H1 (cell line): ENCODE measurements around the gene LRRC30. TPM values are rescaled to one million over a fixed set of nuclear protein-coding genes. Genes with fewer than 3 reads are reported as not detected.

Experiments used
- CTCF ChIA-PET: fragments of 300-600 bp; sonication (Branson Sonifier 250); formaldehyde crosslinking; loops from one replicate; lab custom pipeline; 2021; ENCODE audit not compliant: partially characterized antibody; lab: Charles Lee
- POLR2A ChIA-PET: fragments of 300-600 bp; sonication (Branson Sonifier 250); formaldehyde crosslinking; loops from one replicate; lab custom pipeline; 2021; ENCODE audit warnings: inconsistent platforms; ENCODE audit not compliant: partially characterized antibody; lab: Charles Lee
- DNase-seq, 2 experiments: peaks; one replicate each; pipeline versions ENCODE4 v3.0.0 to v3.0.0-alpha.2; 2010 to 2022; ENCODE audit warnings: low spot score in 2 of 2, low read depth in 1 of 2, mixed read lengths in 1 of 2
- FAIRE-seq: peaks from 2 replicates; lab custom pipeline; 2011; peaks lifted over from hg19 to GRCh38; lab: Jason Lieb, UNC
- H2AFZ ChIP-seq: 2 replicates; pipeline ENCODE4 v1.8.1; 2012; ENCODE audit warnings: low read length, inconsistent platforms
- H2AK5ac ChIP-seq: 2 replicates; pipeline ENCODE4 v1.6.1; 2013; ENCODE audit warnings: low read depth, low read length
- H2BK120ac ChIP-seq: replicated peaks from 2 replicates; pipeline ENCODE3; 2013; ENCODE audit warnings: low read depth, low read length, inconsistent platforms
- H2BK12ac ChIP-seq: 2 replicates; pipeline ENCODE4 v1.6.1; 2013; ENCODE audit warnings: low read depth, low read length
- H2BK15ac ChIP-seq: 2 replicates; pipeline ENCODE4 v1.6.1; 2013; ENCODE audit warnings: low read length
- H2BK20ac ChIP-seq: 2 replicates; pipeline ENCODE4 v1.6.1; 2013; ENCODE audit warnings: low read length
- H2BK5ac ChIP-seq: 2 replicates; pipeline ENCODE4 v1.6.1; 2013; ENCODE audit warnings: low read depth, low read length
- H3K14ac ChIP-seq: 2 replicates; pipeline ENCODE4 v1.6.1; 2013; ENCODE audit warnings: inconsistent platforms; ENCODE audit not compliant: insufficient read length
- H3K18ac ChIP-seq: 2 replicates; pipeline ENCODE4 v1.6.1; 2013; ENCODE audit warnings: low read length; ENCODE audit errors: extremely low read depth
- H3K23ac ChIP-seq: 2 replicates; pipeline ENCODE4 v1.6.1; 2013; ENCODE audit warnings: inconsistent platforms; ENCODE audit not compliant: insufficient read length
- H3K23me2 ChIP-seq: 2 replicates; pipeline ENCODE4 v1.6.1; 2013; ENCODE audit warnings: low read depth, low read length
- H3K27ac ChIP-seq: 2 replicates; pipeline ENCODE4 v1.6.1; 2011; ENCODE audit warnings: low read depth, low read length, inconsistent platforms
- H3K27me3 ChIP-seq, 4 experiments: replicated peaks in 1 of 4; 1 replicate in 1 of 4; 2 replicates in 3 of 4; pipeline versions ENCODE4 v1.6.1 to v1.8.1; 2011 to 2013; ENCODE audit warnings: low read length in 3 of 4, mild to moderate bottlenecking in 3 of 4, inconsistent platforms in 2 of 4, mixed read lengths in 2 of 4, moderate library complexity in 1 of 4; ENCODE audit not compliant: control insufficient read depth in 3 of 4, insufficient read depth in 3 of 4; ENCODE audit errors: extremely low read depth in 1 of 4
- H3K36me3 ChIP-seq, 4 experiments: 2 replicates each; pipeline versions ENCODE4 v1.6.1 to v1.8.1; 2011 to 2013; ENCODE audit warnings: mild to moderate bottlenecking in 4 of 4, low read length in 3 of 4, moderate library complexity in 2 of 4, control low read depth in 1 of 4, inconsistent platforms in 1 of 4; ENCODE audit not compliant: insufficient read depth in 4 of 4, control insufficient read depth in 2 of 4
- H3K4ac ChIP-seq: replicated peaks from 2 replicates; pipeline ENCODE3; 2013; ENCODE audit warnings: low read length, low read depth, mixed read lengths, inconsistent platforms; ENCODE audit not compliant: insufficient read length
- H3K4me1 ChIP-seq, 4 experiments: replicated peaks in 1 of 4; 1 replicate in 1 of 4; 2 replicates in 3 of 4; pipeline versions ENCODE4 v1.6.1 to v1.8.1; 2011 to 2013; ENCODE audit warnings: low read length in 3 of 4, inconsistent platforms in 2 of 4, mixed read lengths in 1 of 4; ENCODE audit not compliant: insufficient read depth in 4 of 4, control insufficient read depth in 3 of 4
- H3K4me2 ChIP-seq, 2 experiments: 2 replicates each; pipeline versions ENCODE4 v1.6.1 to v1.8.1; 2011 to 2013; ENCODE audit warnings: low read depth in 2 of 2, low read length in 2 of 2, control low read depth in 1 of 2, inconsistent platforms in 1 of 2, mild to moderate bottlenecking in 1 of 2; ENCODE audit not compliant: insufficient read depth in 1 of 2
- H3K4me3 ChIP-seq, 4 experiments: fragments of 200-600, 300-600 bp in 1 of 4; sonication (generic), shearing (Covaris generic), sonication (Bioruptor Twin) in 1 of 4; 2 replicates each; pipeline versions ENCODE4 v1.5.1 to v1.8.1; 2011 to 2016; ENCODE audit warnings: low read length in 4 of 4, low read depth in 3 of 4, control low read depth in 2 of 4, inconsistent platforms in 2 of 4, mild to moderate bottlenecking in 2 of 4, mixed read lengths in 1 of 4, moderate library complexity in 1 of 4; ENCODE audit not compliant: insufficient read depth in 2 of 4; ENCODE audit errors: extremely low read depth in 1 of 4
- H3K56ac ChIP-seq: replicated peaks from 2 replicates; pipeline ENCODE3; 2013; ENCODE audit warnings: low read depth, mild to moderate bottlenecking, mixed read lengths, low read length, inconsistent platforms; ENCODE audit not compliant: insufficient read length
- H3K79me1 ChIP-seq: 2 replicates; pipeline ENCODE4 v1.6.1; 2013; ENCODE audit warnings: low read depth, low read length, control low read depth
- H3K79me2 ChIP-seq, 2 experiments: 2 replicates each; pipeline versions ENCODE4 v1.6.1 to v1.8.1; 2012 to 2013; ENCODE audit warnings: low read length in 2 of 2, mild to moderate bottlenecking in 2 of 2, inconsistent platforms in 1 of 2; ENCODE audit not compliant: insufficient read depth in 2 of 2, control insufficient read depth in 1 of 2
- H3K9ac ChIP-seq, 4 experiments: replicated peaks in 1 of 4; 1 replicate in 1 of 4; 2 replicates in 3 of 4; pipeline versions ENCODE4 v1.6.1 to v1.8.1; 2011 to 2013; ENCODE audit warnings: low read depth in 3 of 4, low read length in 3 of 4, control low read depth in 2 of 4, mild to moderate bottlenecking in 2 of 4, moderate library complexity in 2 of 4, inconsistent platforms in 1 of 4; ENCODE audit errors: extremely low read depth in 1 of 4
- H3K9me3 ChIP-seq, 2 experiments: 2 replicates each; pipeline versions ENCODE4 v1.6.1 to v1.8.1; 2012 to 2013; ENCODE audit warnings: mild to moderate bottlenecking in 2 of 2, moderate library complexity in 2 of 2, control low read depth in 1 of 2, inconsistent platforms in 1 of 2, low read depth in 1 of 2, low read length in 1 of 2, mixed read lengths in 1 of 2; ENCODE audit not compliant: insufficient read depth in 2 of 2
- H4K20me1 ChIP-seq, 2 experiments: replicated peaks in 1 of 2; 2 replicates each; pipeline versions ENCODE3 to v1.8.1; 2011 to 2013; ENCODE audit warnings: inconsistent platforms in 2 of 2, low read length in 2 of 2, mild to moderate bottlenecking in 1 of 2; ENCODE audit not compliant: insufficient read depth in 2 of 2, control insufficient read depth in 1 of 2
- H4K5ac ChIP-seq: 2 replicates; pipeline ENCODE4 v1.6.1; 2013; ENCODE audit warnings: low read length, low read depth, mixed read lengths, inconsistent platforms; ENCODE audit not compliant: insufficient read length
- H4K8ac ChIP-seq: 2 replicates; pipeline ENCODE4 v1.8.0; 2013; ENCODE audit warnings: mild to moderate bottlenecking, moderate library complexity, low read length, inconsistent platforms; ENCODE audit not compliant: insufficient read depth; ENCODE audit errors: extremely low read depth
- H4K91ac ChIP-seq: replicated peaks from 2 replicates; pipeline ENCODE3; 2013; ENCODE audit warnings: low read length, mixed read lengths, inconsistent platforms; ENCODE audit not compliant: insufficient read length
- CEBPB ChIP-seq: IDR thresholded peaks from 2 replicates; pipeline ENCODE4 v1.6.1; 2012; ENCODE audit warnings: low read depth, low read length
- RFX5 ChIP-seq: IDR thresholded peaks from 2 replicates; pipeline ENCODE4 v1.6.1; 2011; ENCODE audit warnings: low read depth, low read length, improper control_type of control experiment, borderline replicate concordance
- WGBS, 2 experiments: shearing (Covaris generic) in 1 of 2; methylation state at CpG; one replicate each; pipeline versions ENCODE4 v1.1.6 to v1.1.7; 2013 to 2015; ENCODE audit warnings: low lambda C conversion rate in 2 of 2, mixed read lengths in 2 of 2, inconsistent platforms in 1 of 2, low coverage in 1 of 2, missing lambda C conversion rate in 1 of 2; ENCODE audit not compliant: insufficient replicate concordance in 2 of 2, insufficient coverage in 1 of 2, insufficient read length in 1 of 2; ENCODE audit errors: extremely low coverage in 1 of 2, missing lambda C conversion rate in 1 of 2; 5-methylcytosine and 5-hydroxymethylcytosine counted together
- polyA plus RNA-seq, 7 experiments: library from polyadenylated mRNA; depleted of rRNA in 3 of 7; stranded (reverse) in 5 of 7; unstranded in 2 of 7; fragments of >200 nt in 5 of 7; fragments of 200-250 nt in 2 of 7; gene quantifications; 1 replicate in 5 of 7; 2 replicates in 1 of 7; 4 replicates in 1 of 7; pipeline versions ENCODE4 v1.2.1 to v1.2.3, GENCODE V29; 2011 to 2013; ENCODE audit warnings: missing spikeins in 2 of 7, mixed read lengths in 2 of 7
- total RNA-seq: library from RNA; stranded (reverse); fragmentation: NEBNext Ultra II Directional; extraction: Animal tissue kit (Norgen Biotek cat#: 25700); gene quantifications from 2 replicates; pipeline ENCODE4 v1.2.1, GENCODE V29; 2021
- TF ChIP-seq, protein P1 (sequence below): IDR thresholded peaks from 2 replicates; pipeline ENCODE4 v1.6.1; 2011; ENCODE audit warnings: low read length, improper control_type of control experiment

LRRC30 gene
- total and polyA plus RNA-seq, 2 of the 8 experiments (the other 6 are each of a cell fraction or from before 2014, with no cell fraction given): not detected

GRCh38 chr18:7206217-7206616 is 24.7 kb upstream of the LRRC30 start:
- H3K18ac ChIP-seq: no peak overlapping the region
- H4K91ac ChIP-seq: peak overlapping the region; percentile 69
- FAIRE-seq: no peak
- no peak overlapping the region for H3K9ac ChIP-seq
- no peak overlapping the region for H3K14ac ChIP-seq
- WGBS, 2 experiments: 80% methylated on average over 6 of the region's 6 CpGs; no CpG with 5 or more reads in 1 of the 2 experiments
- no peak overlapping the region for H3K56ac ChIP-seq
- no peaks in the 10 kb centered on the region for H3K36me3 ChIP-seq
- no peak overlapping the region for H4K5ac ChIP-seq
- H3K4me2 ChIP-seq: no peak overlapping the region
- no peaks in the 10 kb centered on the region for H3K9me3 ChIP-seq
- no peak overlapping the region for H2BK5ac ChIP-seq
- no peak overlapping the region for H3K27ac ChIP-seq
- peaks cover 0 to 6% (median under 1%) of the 10 kb centered on the region in 4 experiments; a peak in 2 of 7 replicates for H3K4me1 ChIP-seq
- TF ChIP-seq CEBPB (no peak), RFX5 (no peak)
- TF ChIP-seq, protein P1, sequence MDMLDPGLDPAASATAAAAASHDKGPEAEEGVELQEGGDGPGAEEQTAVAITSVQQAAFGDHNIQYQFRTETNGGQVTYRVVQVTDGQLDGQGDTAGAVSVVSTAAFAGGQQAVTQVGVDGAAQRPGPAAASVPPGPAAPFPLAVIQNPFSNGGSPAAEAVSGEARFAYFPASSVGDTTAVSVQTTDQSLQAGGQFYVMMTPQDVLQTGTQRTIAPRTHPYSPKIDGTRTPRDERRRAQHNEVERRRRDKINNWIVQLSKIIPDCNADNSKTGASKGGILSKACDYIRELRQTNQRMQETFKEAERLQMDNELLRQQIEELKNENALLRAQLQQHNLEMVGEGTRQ: no peak
- no peak overlapping the region for H3K23ac ChIP-seq
- H3K79me1 ChIP-seq: no peaks in the 10 kb centered on the region
- H2BK20ac ChIP-seq: no peak overlapping the region
- H4K8ac ChIP-seq: no peak overlapping the region
- H3K4ac ChIP-seq: no peak overlapping the region
- H3K4me3 ChIP-seq: no peak overlapping the region
- no peaks in the 10 kb centered on the region for H3K79me2 ChIP-seq
- ChIA-PET CTCF (interaction anchor here (1.0 to 1.8 kb wide), 2 partner anchors 10 to 73 kb away, joined by 3 to 5 read pairs; no protein-coding TSS in a partner anchor), POLR2A (no interaction called here)
- no peak overlapping the region for H2BK120ac ChIP-seq
- no peaks in the 10 kb centered on the region for H3K23me2 ChIP-seq
- no peaks in the 10 kb centered on the region for H3K27me3 ChIP-seq
- H2AFZ ChIP-seq: no peak overlapping the region
- no peak overlapping the region for H2BK15ac ChIP-seq
- DNase-seq: no peak
- no peak overlapping the region for H2AK5ac ChIP-seq
- H2BK12ac ChIP-seq: no peak overlapping the region
- no peaks in the 10 kb centered on the region for H4K20me1 ChIP-seq
